Iris pigment epithelial cell (primary cell): ENCODE data around the gene PTGES3.

Experiments used
- DNase-seq: peaks from one replicate; pipeline ENCODE4 v3.0.0-alpha.2; 2011; ENCODE audit warnings: low read depth

Gene PTGES3

DNA sequence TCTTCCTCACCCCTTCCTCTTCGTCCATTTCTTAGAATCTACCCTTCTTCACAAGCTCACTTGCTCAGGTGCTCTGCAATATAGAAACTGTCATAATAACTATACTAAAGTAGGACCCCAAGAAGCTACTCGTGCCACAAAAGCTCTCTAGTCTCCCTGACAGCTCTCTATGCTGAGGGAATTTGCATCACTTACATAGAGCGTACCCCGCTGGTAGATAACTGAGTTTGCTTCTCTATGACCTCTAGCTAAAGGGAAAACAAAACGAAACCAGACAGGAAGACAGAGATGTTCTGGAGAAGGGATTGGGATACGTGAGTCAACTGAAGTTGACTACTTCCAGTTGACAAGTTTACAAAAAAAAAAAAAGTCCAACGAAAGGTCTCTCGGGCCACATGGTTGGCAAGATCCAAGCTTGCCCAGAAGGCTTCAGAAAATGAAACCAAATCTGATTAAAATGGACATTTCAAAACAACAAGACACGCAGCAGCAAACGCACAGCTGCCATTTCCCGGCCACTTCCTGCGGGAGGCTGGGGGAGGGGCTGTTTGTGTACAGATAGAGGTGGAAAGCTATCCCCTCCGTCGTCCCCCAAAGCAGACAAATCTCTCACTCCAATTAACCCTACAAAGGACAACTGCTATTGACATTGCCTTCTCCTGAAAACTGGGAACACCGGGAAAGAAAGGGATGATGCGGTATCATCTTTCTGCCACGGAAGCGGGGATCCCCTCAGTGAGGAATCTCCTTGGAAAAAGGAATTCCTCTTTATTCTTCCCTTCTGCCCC is 59.2 kb downstream of the PTGES3 start:
- DNase-seq: peak; percentile 77

DNA sequence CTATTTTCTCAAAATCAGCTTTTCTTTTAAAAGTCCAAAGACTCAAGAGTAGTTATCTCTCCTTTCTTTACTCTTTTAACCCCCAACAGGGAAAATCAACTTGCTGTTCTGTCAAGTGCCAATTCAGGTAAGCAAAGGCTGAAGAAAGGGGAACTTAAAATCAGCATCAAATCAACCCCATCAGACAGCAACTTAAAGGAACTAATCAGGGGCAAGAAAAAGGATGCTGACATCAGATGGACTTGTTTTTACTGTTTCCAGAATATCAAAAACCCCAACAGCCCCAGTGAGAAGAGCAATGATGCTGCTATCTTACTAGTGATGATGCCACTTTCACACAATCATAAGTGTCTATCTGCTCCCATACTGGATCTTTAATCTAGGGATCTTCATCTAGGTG is 61.4 kb downstream of the PTGES3 start:
- DNase-seq: no peak

DNA sequence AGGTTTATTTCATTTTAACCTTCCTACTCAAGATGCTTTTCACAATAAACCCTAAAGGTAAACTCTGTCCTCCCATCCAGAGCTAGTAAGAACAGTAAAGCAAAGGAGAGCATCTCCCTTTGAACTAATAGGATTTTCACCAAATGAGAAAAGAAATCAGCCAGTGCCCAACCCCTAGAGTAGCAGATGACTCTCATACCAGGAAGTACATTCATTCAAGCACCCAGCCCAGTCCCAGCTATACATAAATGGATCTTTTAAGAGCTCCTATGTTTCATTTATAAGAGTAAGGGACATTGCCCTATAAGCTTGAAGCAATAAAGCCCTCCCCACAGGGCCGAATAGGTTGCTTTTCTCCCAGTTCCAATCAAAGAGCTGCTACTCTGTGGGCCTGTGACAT is 65.5 kb downstream of the PTGES3 start:
- DNase-seq: peak; percentile 12

DNA sequence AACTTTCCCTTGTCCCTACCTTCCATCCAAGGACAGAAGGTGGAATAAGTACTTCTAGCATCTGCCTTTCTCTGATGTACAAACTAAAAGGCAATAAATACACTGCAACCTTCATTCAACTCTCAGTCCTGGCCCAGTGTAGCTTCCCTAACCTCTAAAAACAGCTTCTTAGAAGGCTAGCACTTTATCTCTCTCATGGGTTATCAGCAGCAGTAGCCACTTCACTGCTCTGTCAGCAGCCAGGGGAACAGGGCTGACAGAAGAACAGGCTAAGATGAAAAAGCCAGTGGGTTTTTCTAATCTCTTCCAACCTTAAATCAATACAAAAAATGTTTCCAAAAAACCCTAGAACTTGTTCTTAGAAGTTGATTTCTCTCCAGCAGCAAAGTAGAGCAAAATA is 71.2 kb downstream of the PTGES3 start:
- no peak for DNase-seq

DNA sequence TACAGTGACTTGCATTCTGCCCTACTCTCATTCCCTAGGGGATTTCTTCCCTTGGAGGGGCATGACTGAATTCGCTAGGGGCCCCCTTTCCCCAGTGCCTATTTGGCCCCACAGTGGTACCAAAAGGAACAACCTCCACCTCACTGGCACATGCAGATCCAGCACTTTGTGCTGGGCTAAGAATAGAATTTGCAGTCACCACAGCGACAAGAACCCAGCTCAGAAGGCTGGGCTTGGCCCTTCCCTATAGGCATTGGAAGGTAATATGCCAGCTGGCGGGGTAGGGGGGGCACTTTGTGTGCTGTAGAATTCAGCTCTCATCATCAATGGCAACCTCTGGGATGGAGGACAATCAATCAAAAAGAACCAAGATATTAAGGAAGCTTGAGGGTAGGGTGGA is 71.8 kb downstream of the PTGES3 start:
- DNase-seq: no peak

DNA sequence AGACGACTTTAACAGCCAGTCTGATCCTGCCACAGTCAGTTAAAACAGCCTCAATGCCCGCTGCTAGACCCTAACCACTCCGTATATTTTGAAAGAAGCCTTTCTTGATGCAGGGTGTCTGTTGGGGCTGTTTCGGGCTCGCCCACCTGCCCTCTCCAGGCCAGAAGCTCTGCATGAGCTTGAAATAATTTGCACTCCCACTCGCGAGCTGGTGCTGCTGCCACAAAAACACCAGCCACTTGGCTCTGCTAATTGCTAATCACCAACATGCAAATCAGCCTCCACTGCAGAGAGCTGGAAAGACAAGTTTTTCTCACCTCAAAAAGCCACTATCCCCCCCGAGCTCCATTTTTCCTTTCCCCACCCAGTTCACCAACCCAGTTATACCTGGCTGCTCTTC is 73.5 kb downstream of the PTGES3 start:
- no peak for DNase-seq
